Fibroblast of pulmonary artery (primary cell): ENCODE results near the gene DNAJB13.

ENCODE experiments used
- DNase-seq: peaks from one replicate; pipeline ENCODE4 v3.0.0-alpha.2; 2010; ENCODE audit warnings: low read depth
- H3K4me3 ChIP-seq: replicated peaks from 2 replicates; pipeline ENCODE4 v1.5.1; 2011; ENCODE audit warnings: low read depth, mild to moderate bottlenecking, control low read depth, low read length, moderate library complexity
- CTCF ChIP-seq: IDR thresholded peaks from 2 replicates; pipeline ENCODE4 v1.5.1; 2011; ENCODE audit warnings: mild to moderate bottlenecking, control low read depth, low read length, inconsistent platforms; ENCODE audit errors: missing control alignments

The DNAJB13 gene

GRCh38 chr11:73949246-73949645 lies 1.6 kb upstream of the DNAJB13 start:
- H3K4me3 ChIP-seq: no peak overlapping the region
- no peak for TF ChIP-seq CTCF
- DNase-seq: no peak

- H3K4me3 ChIP-seq: no peak overlapping the region
- no peak for TF ChIP-seq CTCF
- no peak for DNase-seq
Measured at GRCh38 chr11:73949912-73950311, 914 bp upstream of the DNAJB13 start.

- H3K4me3 ChIP-seq: no peak overlapping the region
- no peak for DNase-seq
- TF ChIP-seq CTCF: no peak
Measured at GRCh38 chr11:73951797-73952196, 971 bp downstream of the DNAJB13 start.

- no peak for DNase-seq
- H3K4me3 ChIP-seq: no peak overlapping the region
- TF ChIP-seq CTCF: no peak
Measured at GRCh38 chr11:73956876-73957653, 6.2 kb downstream of the DNAJB13 start.

GRCh38 chr11:73957654-73958361 lies 7.0 kb downstream of the DNAJB13 start:
- DNase-seq: no peak
- TF ChIP-seq CTCF: no peak
- H3K4me3 ChIP-seq: no peak overlapping the region

GRCh38 chr11:73958521-73959141 lies 7.8 kb downstream of the DNAJB13 start:
- DNase-seq: no peak
- TF ChIP-seq CTCF: no peak
- no peak overlapping the region for H3K4me3 ChIP-seq
